Panc1 (cell line): ENCODE data around the gene SNX6.

Experiments used
- POLR2AphosphoS5 ChIP-seq: IDR thresholded peaks from 2 replicates; pipeline ENCODE4 v1.6.1; 2012; ENCODE audit warnings: mild to moderate bottlenecking, low read depth, low read length, moderate library complexity
- SIN3A ChIP-seq: IDR thresholded peaks from 2 replicates; pipeline ENCODE4 v1.6.1; 2012; ENCODE audit warnings: low read depth, mild to moderate bottlenecking, low read length, moderate library complexity, borderline replicate concordance; ENCODE audit not compliant: insufficient read depth
- TCF7L2 ChIP-seq: IDR thresholded peaks from 2 replicates; pipeline ENCODE4 v1.6.1; 2011; ENCODE audit warnings: mild to moderate bottlenecking, low read depth, low read length, inconsistent platforms
- TF ChIP-seq, protein P1 (sequence below), 2 experiments: IDR thresholded peaks; 2 replicates each; pipeline ENCODE4 v1.6.1; 2011 to 2012; ENCODE audit warnings: low read depth in 2 of 2, control low read depth in 1 of 2, low read length in 1 of 2, mild to moderate bottlenecking in 1 of 2, moderate library complexity in 1 of 2; ENCODE audit not compliant: insufficient read depth in 1 of 2
- TF ChIP-seq, protein P2 (sequence below): fragments of 450-650 bp; IDR thresholded peaks from 2 replicates; pipeline ENCODE4 v1.5.1; 2017; ENCODE audit warnings: mild to moderate bottlenecking

DNA sequence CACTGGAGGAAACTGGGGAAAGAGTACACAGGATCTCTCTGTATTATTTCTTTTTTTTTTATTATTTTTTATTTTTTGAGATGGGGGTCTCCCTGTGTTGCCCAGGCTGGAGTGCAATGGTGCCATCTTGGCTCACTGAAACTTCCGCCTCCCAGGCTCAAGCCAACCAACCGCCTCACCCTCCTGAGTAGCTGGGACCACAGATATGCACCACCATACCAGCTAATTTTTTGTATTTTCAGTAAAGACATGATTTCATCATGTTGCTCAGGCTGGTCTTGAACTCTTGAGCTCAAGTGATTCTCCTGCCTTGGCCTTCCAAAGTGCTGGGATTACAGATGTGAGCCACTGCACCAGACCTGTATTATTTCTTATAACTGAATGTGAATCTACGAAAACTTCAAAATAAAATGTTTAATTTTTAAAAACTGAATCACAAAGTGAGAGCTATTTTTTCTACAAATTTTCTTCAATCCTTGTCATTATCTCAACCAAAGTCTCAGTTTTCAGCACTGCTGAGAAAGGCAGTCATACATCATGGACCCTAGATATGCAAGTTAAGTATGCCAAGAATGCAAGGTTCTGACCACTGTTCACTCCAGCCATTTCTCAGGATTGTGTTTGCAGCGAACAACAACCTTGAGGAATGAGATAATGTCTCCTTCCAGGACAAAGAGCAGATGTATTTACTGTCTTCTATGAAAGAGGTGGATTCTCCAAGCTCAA is 92.8 kb downstream of the SNX6 start:
- TF ChIP-seq, protein P1, sequence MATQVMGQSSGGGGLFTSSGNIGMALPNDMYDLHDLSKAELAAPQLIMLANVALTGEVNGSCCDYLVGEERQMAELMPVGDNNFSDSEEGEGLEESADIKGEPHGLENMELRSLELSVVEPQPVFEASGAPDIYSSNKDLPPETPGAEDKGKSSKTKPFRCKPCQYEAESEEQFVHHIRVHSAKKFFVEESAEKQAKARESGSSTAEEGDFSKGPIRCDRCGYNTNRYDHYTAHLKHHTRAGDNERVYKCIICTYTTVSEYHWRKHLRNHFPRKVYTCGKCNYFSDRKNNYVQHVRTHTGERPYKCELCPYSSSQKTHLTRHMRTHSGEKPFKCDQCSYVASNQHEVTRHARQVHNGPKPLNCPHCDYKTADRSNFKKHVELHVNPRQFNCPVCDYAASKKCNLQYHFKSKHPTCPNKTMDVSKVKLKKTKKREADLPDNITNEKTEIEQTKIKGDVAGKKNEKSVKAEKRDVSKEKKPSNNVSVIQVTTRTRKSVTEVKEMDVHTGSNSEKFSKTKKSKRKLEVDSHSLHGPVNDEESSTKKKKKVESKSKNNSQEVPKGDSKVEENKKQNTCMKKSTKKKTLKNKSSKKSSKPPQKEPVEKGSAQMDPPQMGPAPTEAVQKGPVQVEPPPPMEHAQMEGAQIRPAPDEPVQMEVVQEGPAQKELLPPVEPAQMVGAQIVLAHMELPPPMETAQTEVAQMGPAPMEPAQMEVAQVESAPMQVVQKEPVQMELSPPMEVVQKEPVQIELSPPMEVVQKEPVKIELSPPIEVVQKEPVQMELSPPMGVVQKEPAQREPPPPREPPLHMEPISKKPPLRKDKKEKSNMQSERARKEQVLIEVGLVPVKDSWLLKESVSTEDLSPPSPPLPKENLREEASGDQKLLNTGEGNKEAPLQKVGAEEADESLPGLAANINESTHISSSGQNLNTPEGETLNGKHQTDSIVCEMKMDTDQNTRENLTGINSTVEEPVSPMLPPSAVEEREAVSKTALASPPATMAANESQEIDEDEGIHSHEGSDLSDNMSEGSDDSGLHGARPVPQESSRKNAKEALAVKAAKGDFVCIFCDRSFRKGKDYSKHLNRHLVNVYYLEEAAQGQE (IDR thresholded peaks at IDR 0.05; ENCODE audit: insufficient read depth in 1 of 2, low read depth in 2 of 2, low read length in 1 of 2): no peak
- no peak for TF ChIP-seq SIN3A
- no peak for TF ChIP-seq POLR2AphosphoS5
- TF ChIP-seq, protein P2, sequence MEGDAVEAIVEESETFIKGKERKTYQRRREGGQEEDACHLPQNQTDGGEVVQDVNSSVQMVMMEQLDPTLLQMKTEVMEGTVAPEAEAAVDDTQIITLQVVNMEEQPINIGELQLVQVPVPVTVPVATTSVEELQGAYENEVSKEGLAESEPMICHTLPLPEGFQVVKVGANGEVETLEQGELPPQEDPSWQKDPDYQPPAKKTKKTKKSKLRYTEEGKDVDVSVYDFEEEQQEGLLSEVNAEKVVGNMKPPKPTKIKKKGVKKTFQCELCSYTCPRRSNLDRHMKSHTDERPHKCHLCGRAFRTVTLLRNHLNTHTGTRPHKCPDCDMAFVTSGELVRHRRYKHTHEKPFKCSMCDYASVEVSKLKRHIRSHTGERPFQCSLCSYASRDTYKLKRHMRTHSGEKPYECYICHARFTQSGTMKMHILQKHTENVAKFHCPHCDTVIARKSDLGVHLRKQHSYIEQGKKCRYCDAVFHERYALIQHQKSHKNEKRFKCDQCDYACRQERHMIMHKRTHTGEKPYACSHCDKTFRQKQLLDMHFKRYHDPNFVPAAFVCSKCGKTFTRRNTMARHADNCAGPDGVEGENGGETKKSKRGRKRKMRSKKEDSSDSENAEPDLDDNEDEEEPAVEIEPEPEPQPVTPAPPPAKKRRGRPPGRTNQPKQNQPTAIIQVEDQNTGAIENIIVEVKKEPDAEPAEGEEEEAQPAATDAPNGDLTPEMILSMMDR: no peak
- TF ChIP-seq TCF7L2: no peak
